Caco-2 (cell line): ENCODE data around the gene CD244. TPM values are rescaled to one million over a fixed set of nuclear protein-coding genes. Genes with fewer than 3 reads are reported as not detected.

Source experiments
- BruUV-seq: library from RNA; stranded (reverse); fragments of 400-500 nt; replicated peaks from 2 replicates; lab custom pipeline; 2021; lab: Mats Ljungman, UMichigan
- CTCF ChIA-PET: fragments of 300-600 bp; sonication (Branson Sonifier 250); formaldehyde crosslinking; loops from one replicate; lab custom pipeline; 2022; ENCODE audit warnings: antibody characterized with exemption; lab: Charles Lee
- POLR2A ChIA-PET: fragments of 300-600 bp; sonication (Branson Sonifier 250); formaldehyde crosslinking; loops from one replicate; lab custom pipeline; 2022; ENCODE audit warnings: antibody characterized with exemption; lab: Charles Lee
- DNase-seq, 2 experiments: peaks; one replicate each; pipeline versions ENCODE4 v3.0.0 to v3.0.0-alpha.2; 2020 to 2022
- H3K27me3 ChIP-seq: replicated peaks from 2 replicates; pipeline ENCODE4 v1.6.0; 2011; ENCODE audit warnings: low read length; ENCODE audit not compliant: control insufficient read depth, insufficient read depth
- H3K36me3 ChIP-seq: 2 replicates; pipeline ENCODE4 v1.5.1; 2011; ENCODE audit warnings: low read length; ENCODE audit not compliant: control insufficient read depth, insufficient read depth
- H3K4me1 ChIP-seq: fragments of 250-450 bp; sonication (Bioruptor Pico); 2 replicates; pipeline ENCODE4 v1.5.1; 2020; ENCODE audit warnings: mild to moderate bottlenecking
- H3K4me3 ChIP-seq: 2 replicates; pipeline ENCODE4 v1.5.1; 2011; ENCODE audit warnings: low read depth, mild to moderate bottlenecking, control low read depth, low read length
- H3K9me3 ChIP-seq: fragments of 250-450 bp; sonication (Bioruptor Pico); 2 replicates; pipeline ENCODE4 v1.5.1; 2020; ENCODE audit warnings: mild to moderate bottlenecking, moderate library complexity
- H3K27ac Mint-ChIP-seq: one replicate; pipeline ENCODE4 v1.8.0; 2022; ENCODE audit warnings: mixed read lengths; ENCODE audit not compliant: unreplicated experiment
- H3K27me3 Mint-ChIP-seq: one replicate; pipeline ENCODE4 v1.8.0; 2022; ENCODE audit warnings: mixed read lengths; ENCODE audit not compliant: insufficient read depth, unreplicated experiment
- H3K36me3 Mint-ChIP-seq: one replicate; pipeline ENCODE4 v1.8.0; 2022; ENCODE audit warnings: mild to moderate bottlenecking, mixed read lengths; ENCODE audit not compliant: insufficient read depth, unreplicated experiment
- H3K4me1 Mint-ChIP-seq: one replicate; pipeline ENCODE4 v1.8.0; 2022; ENCODE audit warnings: low read depth, mixed read lengths; ENCODE audit not compliant: unreplicated experiment
- H3K4me3 Mint-ChIP-seq: one replicate; pipeline ENCODE4 v1.8.0; 2022; ENCODE audit warnings: mild to moderate bottlenecking, moderate library complexity, mixed read lengths; ENCODE audit not compliant: unreplicated experiment
- H3K9me3 Mint-ChIP-seq: one replicate; pipeline ENCODE4 v1.8.0; 2022; ENCODE audit warnings: mixed read lengths; ENCODE audit not compliant: unreplicated experiment
- CTCF ChIP-seq, 2 experiments: fragments of 200-600 bp in 1 of 2; IDR thresholded peaks; 1 replicate in 1 of 2; 2 replicates in 1 of 2; pipeline versions ENCODE4 v1.5.1 to v1.8.0; 2011 to 2022; ENCODE audit warnings: antibody characterized with exemption in 1 of 2, control low read depth in 1 of 2, inconsistent platforms in 1 of 2, low read depth in 1 of 2, low read length in 1 of 2, mild to moderate bottlenecking in 1 of 2, moderate library complexity in 1 of 2; ENCODE audit not compliant: insufficient read depth in 1 of 2, severe bottlenecking in 1 of 2, unreplicated experiment in 1 of 2
- intact Hi-C: fragments of 100-400 bp; cut with micrococcal nuclease; formaldehyde crosslinking; loops from one replicate; pipeline ENCODE4 v1.10.0; 2022; ENCODE audit not compliant: unreplicated experiment
- total RNA-seq: library from RNA; stranded (reverse); gene quantifications from 2 replicates; pipeline ENCODE4 v1.2.3, GENCODE V29; 2022

Gene CD244
- total RNA-seq, 1 experiment from 2014 or later = 0.11 TPM

- peaks cover 4% of the 10 kb centered on the region for H3K4me1 Mint-ChIP-seq
- Histone ChIP-seq H3K27me3 (no peaks in the 10 kb centered on the region), H3K36me3 (no peaks in the 10 kb centered on the region), H3K4me3 (no peak overlapping the region), H3K9me3 (no peaks in the 10 kb centered on the region), H3K4me1 (peaks cover 5% of the 10 kb centered on the region; the same call in 1 of the 2 replicates)
- no peaks in the 10 kb centered on the region for H3K36me3 Mint-ChIP-seq
- H3K4me3 Mint-ChIP-seq = no peak overlapping the region
- H3K9me3 Mint-ChIP-seq = no peaks in the 10 kb centered on the region
- no peak overlapping the region for H3K27ac Mint-ChIP-seq
- no peak for TF ChIP-seq CTCF (IDR thresholded peaks at IDR 0.05; ENCODE audit: insufficient read depth in 1 of 2, low read depth in 1 of 2, low read length in 1 of 2, severe bottlenecking in 1 of 2, unreplicated experiment in 1 of 2)
- ChIA-PET POLR2A (no interaction called here), CTCF (interaction anchor here (0.8 to 1.5 kb wide), 5 partner anchors 28 to 117 kb away, joined by 3 to 5 read pairs (median 4); partner anchors contain the start of genes ITLN1 and ITLN2)
- BruUV-seq = no TSS peak
- H3K27me3 Mint-ChIP-seq = no peaks in the 10 kb centered on the region
- intact Hi-C loops = no loop called here
- DNase-seq = no peak
Measured at GRCh38 chr1:160836981-160837557, 25.6 kb downstream of the CD244 start.

GRCh38 chr1:160836561-160836960, 26.1 kb downstream of the CD244 start:
- H3K4me1 Mint-ChIP-seq = peaks cover 4% of the 10 kb centered on the region
- H3K27ac Mint-ChIP-seq = no peak overlapping the region
- Histone ChIP-seq H3K4me1 (peaks cover 5% of the 10 kb centered on the region; the same call in 1 of the 2 replicates), H3K9me3 (no peaks in the 10 kb centered on the region), H3K36me3 (no peaks in the 10 kb centered on the region), H3K4me3 (no peak overlapping the region), H3K27me3 (no peaks in the 10 kb centered on the region)
- DNase-seq = no peak
- CTCF ChIA-PET = interaction anchor here (0.8 to 1.5 kb wide), 5 partner anchors 29 to 118 kb away, joined by 3 to 5 read pairs (median 4); partner anchors contain the start of genes ITLN1 and ITLN2
- H3K9me3 Mint-ChIP-seq = no peaks in the 10 kb centered on the region
- no peak for TF ChIP-seq CTCF (IDR thresholded peaks at IDR 0.05; ENCODE audit: insufficient read depth in 1 of 2, low read depth in 1 of 2, low read length in 1 of 2, severe bottlenecking in 1 of 2, unreplicated experiment in 1 of 2)
- POLR2A ChIA-PET = no interaction called here
- intact Hi-C loops = no loop called here
- H3K27me3 Mint-ChIP-seq = no peaks in the 10 kb centered on the region
- no peak overlapping the region for H3K4me3 Mint-ChIP-seq
- H3K36me3 Mint-ChIP-seq = no peaks in the 10 kb centered on the region
- BruUV-seq = no TSS peak

GRCh38 chr1:160835751-160836150, 26.9 kb downstream of the CD244 start:
- H3K9me3 Mint-ChIP-seq = no peaks in the 10 kb centered on the region
- no peaks in the 10 kb centered on the region for H3K36me3 ChIP-seq
- H3K4me3 Mint-ChIP-seq = no peak overlapping the region
- no peak overlapping the region for H3K4me3 ChIP-seq
- H3K27ac Mint-ChIP-seq = no peak overlapping the region
- no peaks in the 10 kb centered on the region for H3K27me3 Mint-ChIP-seq
- no peaks in the 10 kb centered on the region for H3K36me3 Mint-ChIP-seq
- no TSS peak for BruUV-seq
- peaks cover 4% of the 10 kb centered on the region for H3K4me1 Mint-ChIP-seq
- POLR2A ChIA-PET = no interaction called here
- CTCF ChIA-PET = interaction anchor here (0.6 to 1.9 kb wide), 5 partner anchors 58 to 118 kb away, joined by 3 to 19 read pairs (median 3); partner anchors contain the start of gene ITLN2
- H3K27me3 ChIP-seq = no peaks in the 10 kb centered on the region
- DNase-seq = no peak
- H3K4me1 ChIP-seq = peaks cover 5% of the 10 kb centered on the region; the same call in 1 of the 2 replicates
- intact Hi-C loops = loop anchor here (1.0 kb wide), 3 partner anchors 49 to 155 kb away; partner anchors contain the start of gene ITLN2
- no peak for TF ChIP-seq CTCF (IDR thresholded peaks at IDR 0.05; ENCODE audit: insufficient read depth in 1 of 2, low read depth in 1 of 2, low read length in 1 of 2, severe bottlenecking in 1 of 2, unreplicated experiment in 1 of 2)
- no peaks in the 10 kb centered on the region for H3K9me3 ChIP-seq
